Stimulated activated CD8-positive, alpha-beta memory T cell treated with anti-CD3 and anti-CD28 coated beads, Interleukin-15, amount 100 ng/mL, for 1 hour (primary cell): ENCODE measurements around the gene BLOC1S3.

Experiments used
- DNase-seq: peaks from one replicate; pipeline ENCODE4 v3.0.0-alpha.2; 2020; ENCODE audit warnings: low read depth

BLOC1S3 gene

DNA sequence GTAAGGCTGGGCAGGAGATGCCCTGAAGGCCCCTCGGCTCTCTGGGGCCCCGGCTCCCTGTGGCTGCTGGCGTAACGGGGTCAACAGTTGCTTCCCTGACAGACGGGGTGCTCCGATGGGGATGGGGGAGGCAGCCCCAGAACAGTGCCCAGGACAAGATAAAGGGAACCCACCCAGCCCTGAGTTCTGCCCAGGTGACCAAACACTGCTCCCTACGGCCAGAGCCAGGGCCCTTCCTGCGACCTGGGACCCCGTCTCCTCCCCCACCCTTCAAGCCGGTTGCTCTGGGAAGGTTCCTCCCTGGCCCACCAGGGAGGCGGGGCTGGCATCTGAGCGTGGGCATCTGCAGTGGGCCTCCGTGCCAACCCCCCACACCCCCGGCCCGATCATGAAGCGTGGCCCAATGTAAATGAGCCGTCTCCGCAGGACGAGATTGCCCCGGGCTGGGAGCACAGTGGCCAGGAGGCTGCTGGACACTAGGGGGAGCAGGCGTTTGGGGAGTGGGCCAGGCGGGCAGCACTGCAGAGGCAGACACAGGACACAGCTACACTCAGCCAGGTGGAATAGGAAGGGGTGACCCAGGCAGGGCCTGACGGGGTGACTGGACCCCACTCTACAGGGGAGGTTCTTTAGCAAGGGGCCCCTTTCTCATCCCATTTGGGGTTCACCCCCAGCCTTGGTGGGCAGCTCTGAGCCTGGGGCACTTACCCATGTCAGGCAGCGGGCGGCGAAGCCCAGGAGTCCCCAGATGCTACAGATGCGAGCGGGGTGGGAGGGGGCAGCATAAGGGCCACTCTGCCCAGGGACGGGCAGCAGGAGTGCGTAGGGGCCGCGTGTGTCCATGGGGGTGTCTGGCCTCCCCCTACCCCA lies 16.6 kb upstream of the BLOC1S3 start:
- no peak for DNase-seq

DNA sequence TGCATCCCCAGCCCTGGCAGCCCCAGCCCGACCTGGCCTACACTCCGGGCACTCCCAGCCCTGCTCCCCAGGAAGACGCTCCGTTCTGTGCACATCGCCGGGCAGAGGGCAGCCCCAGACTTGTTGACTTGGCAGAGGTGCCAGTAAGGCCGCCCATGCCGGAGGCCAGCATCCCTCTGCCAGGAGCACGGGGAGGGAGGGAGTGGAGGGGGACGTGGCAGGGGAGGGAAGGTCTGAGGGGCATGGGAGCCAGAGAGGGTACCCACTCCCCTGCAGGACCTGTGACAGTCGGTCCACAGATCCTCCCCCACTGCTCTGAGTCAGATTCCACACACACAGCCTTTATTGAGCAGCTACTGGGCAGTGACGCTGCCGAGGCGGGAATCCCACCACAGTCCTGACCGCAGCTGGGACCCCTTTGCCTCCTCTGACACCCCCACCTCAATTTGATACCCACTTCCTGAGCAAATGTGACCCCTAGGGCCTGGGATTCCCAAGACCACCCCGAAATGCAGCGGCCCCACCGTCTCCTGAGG lies 15.9 kb upstream of the BLOC1S3 start:
- no peak for DNase-seq

DNA sequence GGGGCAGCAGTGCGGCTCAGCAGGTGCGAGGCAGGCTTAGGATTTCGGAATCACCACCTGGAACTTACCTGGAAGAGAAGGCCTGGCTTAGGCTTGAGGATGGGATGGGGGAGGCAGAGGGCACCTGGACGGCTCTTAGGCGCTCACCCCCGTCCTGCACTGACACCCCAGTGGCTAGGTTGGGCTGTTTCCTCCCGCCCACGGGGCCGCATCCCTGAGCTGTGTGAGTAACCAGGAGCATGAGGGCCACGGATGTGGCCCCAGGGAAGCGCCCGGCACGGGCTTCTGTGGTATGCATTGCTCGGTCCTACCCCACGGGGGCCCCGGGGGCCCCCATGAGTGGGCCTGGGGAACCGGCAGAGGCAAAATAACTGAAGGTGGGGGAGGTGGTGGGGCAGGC lies 15.4 kb upstream of the BLOC1S3 start:
- no peak for DNase-seq

DNA sequence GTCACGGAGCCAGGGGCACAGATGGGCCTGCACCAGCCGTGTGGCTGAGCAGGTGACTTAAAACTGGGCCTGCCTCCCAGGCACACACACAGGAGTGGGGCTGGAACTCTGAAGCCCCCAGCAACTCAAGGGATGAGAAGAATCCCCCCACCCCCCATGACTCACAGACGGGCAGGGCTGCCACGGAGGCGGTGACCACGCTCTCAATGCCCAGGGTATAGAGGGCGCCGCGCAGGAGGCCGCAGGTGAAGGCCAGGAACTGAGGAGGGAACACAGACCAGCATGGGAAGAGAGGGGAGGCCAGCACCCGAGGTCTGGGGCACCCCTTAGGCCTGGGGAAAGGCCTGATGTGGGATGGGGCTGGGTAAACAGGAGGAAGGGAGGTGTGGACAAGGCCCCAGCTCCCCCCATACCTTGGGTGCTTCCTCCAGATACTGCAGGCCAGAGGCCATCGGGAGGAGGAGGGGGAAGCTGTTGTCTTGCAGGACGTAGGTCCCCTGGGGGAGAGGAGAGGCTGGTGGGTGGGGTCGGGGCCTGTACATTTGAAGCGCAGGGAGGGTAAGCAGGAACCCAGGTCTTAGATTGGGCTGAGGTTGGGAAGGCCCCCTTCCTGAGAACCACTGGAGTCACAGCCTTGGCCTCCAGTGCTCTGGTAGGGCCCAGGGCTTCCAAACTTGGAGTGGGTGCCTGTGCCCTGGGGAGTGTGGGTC lies 14.7 kb upstream of the BLOC1S3 start:
- no peak for DNase-seq

DNA sequence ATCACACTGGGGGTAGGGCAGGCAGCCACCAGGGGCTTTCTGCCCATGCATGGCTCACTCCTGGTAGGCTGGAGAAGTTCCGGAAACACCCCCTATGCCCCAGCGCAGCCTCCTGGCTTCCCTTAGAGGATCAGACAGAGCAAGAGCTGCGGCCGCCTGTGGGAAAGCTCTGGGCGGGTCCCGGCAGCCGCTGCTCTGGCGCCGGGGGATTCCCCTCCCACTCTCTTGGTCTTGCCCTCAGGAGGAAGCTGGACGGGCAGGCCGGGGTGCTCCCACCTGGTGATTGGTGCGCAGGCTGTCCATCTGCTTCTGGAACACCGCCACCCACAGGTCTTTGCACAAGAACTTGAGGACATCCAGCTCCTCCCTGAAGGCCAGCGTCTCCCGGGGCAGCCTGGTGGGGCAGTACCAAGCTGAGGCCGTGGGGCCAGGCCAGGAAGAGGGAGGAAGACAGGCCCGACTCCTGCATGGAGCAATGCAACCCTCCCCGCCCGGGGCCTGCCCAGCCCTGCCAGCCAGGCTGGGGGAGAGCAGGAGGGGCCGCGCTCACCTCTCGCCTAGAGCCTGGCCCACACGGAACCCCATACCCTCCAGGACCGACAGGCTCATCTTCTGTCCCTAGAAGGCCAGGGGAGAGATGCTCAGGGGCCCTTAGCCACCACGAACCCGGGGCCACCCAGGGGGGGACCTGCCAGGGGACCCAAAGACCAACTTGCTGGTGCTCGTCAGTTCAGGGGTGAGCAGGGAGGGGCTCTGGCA lies 13.8 kb upstream of the BLOC1S3 start:
- DNase-seq = no peak

DNA sequence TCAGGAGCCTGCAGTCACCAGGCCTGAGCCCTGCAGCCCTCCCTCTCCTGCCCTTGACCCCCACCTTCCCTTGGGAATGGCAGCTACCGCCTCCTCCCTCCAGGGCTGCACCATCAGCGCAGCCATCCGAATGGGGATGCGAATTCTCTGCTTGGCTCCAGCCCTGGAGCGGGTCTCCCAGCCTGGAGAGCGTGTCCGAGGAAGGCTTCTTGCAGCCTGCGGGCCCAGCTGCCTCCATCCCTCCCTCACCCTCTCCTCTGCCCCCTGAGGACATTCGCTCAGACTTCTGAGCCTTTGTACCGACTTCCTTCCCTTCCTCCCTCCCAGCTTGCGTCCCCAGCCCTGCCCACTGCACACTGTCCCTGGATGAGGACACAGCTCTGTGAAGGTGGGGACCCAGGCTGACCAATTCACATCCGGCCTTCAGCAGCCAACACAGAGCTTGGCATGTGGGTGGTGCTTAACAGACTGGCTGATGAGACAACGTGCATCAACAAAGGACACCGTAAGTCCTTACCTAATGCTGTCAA lies 11.8 kb upstream of the BLOC1S3 start:
- no peak for DNase-seq

DNA sequence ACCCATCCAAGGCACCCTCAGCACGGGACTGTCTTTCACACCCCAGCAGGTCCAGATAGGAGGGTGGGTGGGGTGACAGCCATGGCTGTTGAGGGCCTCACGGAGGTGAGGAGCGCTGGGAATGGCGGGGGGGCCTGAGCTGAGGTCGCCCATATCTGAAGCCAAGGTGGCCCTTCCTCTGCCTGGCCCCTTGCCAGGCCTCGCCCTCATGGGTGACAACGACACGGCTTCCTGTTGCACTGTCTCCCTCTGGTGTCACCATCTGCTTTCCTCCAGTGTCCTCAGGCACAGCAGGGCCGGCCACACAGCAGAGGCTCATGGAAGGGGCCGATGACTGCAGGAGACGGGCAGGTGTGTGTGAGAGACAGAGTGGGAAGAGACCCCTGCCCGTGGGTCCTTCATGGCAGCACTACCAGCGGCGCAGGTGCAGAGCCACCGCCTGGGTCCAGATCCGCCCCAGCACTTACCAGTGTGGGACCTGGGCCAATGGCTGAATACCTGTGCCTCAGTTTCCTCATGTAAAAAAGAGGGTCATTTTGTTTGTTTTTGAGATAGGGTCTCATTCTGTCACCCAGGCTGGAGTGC lies 9.7 kb upstream of the BLOC1S3 start:
- DNase-seq = no peak

DNA sequence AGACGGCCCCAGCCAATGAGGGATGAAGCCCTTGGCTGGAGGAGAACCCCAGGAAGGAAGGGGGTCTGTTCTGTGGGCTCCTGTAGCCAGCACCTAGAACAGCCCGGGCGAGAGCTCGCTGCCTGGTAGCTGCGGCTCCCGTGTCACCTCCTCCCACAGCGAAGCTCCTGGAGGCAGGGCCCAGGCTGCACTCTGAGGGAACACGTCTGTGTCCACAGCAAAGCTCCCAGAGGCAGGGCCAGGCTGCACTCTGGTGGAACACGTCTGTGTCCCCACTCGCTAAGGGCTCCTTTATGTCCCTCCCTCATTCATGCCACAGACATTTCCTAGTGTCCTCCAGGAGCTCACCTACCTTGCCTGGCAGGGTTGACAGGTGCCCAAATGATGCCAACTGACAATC lies 9.0 kb upstream of the BLOC1S3 start:
- no peak for DNase-seq

DNA sequence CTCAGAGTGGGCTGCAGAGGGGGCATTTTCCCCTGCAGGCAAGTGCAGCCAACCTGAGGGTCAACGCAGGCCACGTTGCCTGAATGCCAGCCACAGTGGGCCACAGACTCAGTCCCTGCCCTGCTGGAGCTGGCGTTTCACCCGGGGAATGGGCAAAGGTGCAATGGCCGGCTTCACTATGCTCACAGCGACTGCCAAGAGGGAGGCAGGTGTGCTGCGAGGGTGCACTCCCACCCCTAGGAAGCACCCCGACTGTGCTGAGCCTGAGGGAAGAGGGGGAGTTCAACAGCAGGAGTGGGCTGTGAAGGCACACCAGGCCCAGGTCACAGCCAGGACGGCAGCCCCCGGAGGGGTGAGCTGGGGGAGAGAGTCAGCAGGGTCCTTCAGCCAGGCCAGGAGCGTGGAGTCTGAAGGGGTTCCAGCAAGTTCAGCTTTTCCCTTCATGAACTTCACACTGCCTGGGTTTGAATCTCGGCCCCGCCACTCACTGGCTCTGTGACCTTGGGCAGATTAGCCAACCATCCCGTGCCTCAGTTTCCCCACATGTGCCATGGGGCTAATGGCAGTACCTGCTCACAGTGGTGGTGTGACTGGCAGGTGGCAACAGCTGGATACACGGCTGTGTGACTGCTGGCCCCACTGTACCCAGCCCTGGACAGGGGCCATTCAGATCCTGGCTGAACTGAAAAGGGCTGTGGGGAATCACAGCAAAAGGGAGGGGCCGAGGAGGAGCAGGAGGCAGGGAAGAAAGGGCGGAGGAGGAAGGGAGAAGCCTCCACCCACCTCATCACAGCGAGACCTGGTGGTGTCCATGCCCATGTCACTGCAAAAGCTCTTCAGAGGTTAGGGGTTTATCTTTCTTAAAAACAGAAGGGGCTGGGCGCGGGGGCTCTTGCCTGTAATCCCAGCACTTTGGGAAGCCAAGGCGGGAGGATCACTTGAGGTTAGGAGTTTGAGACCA lies 8.2 kb upstream of the BLOC1S3 start:
- no peak for DNase-seq

DNA sequence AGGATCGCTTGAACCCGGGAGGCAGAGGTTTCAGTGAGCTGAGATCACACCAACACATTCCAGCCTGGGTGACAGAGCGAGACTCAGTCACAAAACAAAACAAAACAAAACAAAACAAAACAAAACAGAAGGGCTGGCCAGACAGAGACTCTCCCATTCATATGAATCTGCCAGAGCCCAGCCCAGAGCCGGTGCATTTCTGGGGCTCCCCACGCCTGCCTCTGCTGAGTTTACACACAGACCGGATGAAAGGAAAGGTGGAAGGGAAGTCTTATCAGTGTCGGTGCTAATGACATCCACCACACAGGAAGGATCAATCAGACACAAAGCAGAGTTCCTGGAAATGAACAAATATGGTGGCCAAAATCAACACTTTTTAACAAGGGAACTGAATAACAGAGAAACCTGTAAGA lies 7.4 kb upstream of the BLOC1S3 start:
- no peak for DNase-seq

DNA sequence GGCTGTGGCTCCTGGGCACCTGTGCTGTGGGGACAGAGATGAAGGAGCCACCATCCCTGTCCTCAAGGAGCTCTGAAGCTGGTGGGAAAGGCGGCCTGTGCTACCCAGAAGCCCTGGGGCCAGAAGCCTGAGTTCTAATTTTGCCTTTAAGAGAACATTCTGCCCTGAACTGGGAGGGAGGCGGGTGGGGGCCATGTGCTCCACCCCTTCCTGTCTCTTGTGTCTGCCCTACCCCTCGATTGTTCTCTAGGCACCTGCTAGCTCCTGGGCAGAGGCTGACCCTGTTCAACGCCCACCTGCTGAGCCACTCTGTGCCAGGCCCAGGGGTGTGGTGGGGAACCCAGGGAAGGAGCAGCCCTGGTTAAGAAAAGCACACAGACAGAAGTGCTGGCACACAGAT lies 6.4 kb upstream of the BLOC1S3 start:
- DNase-seq = no peak

DNA sequence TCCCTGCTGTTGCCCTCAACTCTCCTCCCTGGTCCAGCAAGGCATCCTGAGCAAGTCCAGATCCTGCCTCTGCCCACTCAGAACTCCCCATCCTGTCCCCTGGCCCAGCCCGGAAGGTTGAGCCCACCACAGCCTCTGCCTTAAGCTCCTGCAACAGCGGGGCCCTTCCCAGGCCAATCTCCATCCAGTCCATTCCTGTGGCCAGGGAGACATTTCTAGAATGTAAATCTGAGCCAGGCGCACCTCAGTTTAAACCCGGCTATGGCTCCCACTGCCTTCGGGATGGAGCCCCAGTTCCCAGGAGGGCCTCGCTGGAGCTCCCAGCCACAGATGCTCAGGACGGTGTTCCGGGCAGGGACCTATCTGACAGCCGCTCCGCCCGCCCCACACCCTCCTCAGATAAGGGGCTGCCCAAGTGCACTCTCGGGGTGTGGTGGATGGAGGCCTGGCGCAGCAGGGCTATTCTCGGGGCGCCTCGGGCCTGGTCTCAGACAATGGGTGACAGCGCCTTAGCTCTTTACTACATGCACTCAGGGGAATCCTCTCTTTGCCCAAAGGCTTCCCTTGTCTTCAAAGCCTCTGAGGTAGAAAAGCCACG lies 5.9 kb upstream of the BLOC1S3 start:
- DNase-seq = no peak

DNA sequence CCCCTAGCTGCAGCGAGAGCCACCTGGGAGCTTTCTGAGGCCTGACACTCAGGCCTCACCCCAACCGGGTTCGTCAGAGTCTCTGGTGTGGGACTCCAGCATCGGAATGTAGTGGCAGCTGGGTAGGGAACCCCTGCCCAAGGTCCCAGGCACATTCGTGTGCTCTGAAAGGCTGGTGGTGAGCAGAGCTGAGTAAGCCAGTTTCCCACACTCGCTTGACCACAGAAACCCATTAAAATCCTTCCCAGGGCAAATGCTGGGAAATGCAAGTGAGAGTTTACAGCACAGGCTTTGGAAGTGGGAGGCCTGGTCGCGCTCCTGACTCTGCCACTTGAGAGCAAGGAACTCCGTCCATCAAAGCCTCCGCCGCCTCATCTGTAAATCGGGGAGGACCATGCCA lies 4.8 kb upstream of the BLOC1S3 start:
- DNase-seq = no peak

DNA sequence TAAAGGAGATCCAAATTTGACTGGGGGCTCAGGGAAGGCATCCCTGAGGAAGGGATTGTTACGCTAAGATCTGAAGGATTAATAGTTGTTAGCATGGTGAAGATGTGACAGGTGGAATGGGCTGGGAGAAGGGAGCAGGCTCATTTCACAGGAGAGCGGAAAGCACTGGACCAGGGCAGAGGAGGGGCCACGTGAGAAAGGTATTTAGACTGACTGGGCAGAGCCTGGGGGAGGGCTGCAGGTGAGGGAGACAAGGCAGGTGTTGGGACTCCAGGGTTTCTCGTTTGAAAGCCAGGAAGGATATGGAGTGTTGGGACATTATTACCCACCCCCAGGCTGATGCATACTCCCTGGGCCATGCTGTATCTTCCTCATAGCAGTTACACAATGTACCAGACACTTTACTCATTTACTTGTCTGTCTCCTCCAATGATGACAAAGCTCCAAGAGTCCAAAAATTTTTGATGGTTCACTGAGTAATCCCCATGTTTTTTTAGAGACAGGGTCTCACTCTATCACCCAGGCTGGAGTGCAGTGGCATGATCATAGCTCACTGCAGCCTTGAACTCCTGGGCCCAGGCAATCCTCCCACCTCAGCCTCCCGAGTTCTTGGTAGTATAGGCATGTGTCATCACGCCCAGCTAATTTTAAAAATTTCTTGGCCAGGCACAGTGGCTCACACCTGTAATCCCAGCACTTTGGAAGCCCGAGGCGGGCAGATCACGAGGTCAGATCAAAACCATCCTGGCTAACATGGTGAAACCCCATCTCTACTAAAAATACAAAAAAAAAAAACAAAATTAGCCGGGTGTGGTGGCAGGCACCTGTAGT lies 2.9 kb upstream of the BLOC1S3 start:
- DNase-seq = no peak

DNA sequence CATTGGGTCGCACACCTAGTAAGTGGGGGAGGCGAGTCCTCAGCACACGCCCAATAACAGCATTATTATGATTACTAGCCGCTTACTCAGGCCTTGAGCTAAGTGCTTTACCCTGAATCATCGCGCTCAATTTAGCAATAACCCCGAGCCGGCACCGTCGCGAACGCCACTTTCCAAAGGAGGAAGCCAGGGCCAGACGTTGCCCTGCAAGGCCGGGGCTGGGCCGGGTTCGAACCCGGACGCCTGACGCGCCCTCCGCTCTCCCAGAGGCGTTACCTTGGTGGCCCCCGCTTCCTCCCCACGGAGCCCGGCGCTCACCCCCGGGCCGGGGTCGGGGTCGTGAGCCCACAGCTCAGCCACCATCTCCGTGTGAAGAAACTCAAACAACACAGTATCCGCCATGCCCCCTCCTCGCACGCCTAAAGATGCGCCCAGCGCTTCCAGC lies 745 bp upstream of the BLOC1S3 start, which contains the start of gene TRAPPC6A:
TSS of gene TRAPPC6A (minus strand) at position 421 of the 445 bp plus-strand sequence. CDS start at position 402, 19 bp downstream.
- DNase-seq = no peak

DNA sequence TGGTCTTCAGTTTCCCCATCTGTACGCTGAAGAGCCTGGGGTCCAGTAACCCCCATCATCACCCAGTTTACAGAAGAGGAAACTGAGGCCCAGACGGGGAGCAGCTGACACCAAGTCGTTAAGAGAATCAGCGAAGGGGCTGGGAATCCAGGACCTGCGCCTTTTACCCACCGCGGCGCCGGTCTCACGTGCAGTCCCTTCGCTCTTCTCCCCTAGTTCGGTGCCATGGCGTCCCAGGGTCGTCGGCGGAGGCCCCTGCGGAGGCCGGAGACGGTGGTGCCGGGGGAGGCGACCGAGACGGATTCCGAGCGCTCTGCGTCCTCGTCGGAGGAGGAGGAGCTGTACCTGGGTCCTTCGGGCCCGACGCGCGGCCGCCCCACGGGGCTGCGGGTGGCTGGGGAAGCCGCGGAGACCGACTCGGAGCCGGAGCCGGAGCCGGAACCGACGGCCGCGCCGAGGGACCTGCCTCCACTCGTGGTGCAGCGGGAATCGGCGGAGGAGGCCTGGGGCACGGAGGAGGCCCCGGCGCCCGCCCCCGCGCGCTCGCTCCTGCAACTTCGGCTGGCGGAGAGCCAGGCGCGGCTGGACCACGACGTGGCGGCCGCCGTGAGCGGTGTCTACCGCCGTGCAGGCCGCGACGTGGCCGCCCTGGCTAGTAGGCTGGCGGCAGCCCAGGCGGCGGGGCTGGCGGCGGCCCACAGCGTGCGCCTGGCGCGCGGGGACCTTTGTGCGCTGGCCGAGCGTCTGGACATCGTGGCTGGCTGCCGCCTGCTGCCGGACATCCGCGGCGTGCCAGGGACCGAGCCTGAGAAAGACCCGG lies 698 bp downstream of the BLOC1S3 start:
- DNase-seq = no peak

DNA sequence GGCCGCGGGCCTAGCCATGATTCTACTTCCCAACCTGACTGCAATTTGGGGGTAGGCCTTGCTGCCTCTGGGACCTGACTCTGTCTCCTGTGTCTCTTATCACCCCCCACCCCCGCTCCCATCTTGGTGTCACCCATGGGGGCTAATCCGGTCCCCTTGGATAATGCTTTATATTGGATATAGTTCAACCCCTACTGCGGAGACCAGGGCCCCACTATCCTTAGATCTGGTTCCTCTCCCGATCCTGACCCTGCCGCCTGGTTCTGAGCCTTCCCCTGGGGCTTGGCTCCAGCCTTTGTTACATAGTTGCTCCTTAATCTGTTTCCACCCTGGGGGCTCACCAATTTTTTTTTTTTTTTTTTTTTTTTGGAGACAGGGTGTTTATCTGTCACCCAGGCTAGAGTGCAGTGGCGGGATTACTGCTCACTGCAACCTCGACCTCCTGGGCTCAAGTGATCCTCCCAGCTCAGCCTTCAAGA lies 1.3 kb downstream of the BLOC1S3 start:
- no peak for DNase-seq

DNA sequence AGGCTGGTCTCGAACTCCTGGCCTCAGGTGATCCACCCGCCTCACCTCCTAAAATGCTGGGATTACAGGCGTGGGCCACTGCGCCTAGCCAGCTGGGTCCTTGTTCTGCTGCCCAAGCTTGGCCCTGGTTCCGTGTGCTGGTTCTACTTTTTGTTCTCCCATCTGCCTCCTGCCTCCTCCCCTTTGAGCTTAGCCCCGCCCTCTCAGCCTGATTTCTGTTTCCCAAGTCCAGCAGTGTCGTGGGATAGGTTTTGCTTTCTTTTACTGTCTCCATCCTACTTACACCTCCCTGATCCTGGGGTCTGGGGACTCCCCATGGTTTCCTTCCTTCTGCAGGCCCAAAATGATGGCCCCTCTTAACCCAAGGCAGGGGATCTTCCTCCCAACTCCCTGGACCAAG lies 2.4 kb downstream of the BLOC1S3 start:
- DNase-seq = no peak
